ENCODE results near the gene IFIT5. TPM values are rescaled to one million over a fixed set of nuclear protein-coding genes. Genes with fewer than 3 reads are reported as not detected.

IFIT5 gene
- total and polyA plus RNA-seq, 2 experiments from 2014 or later, result 6.5 to 17.1 TPM

- WGBS (ENCODE audit: low lambda C conversion rate, missing lambda C conversion rate), result 80% methylated on average over 9 of the region's 9 CpGs
- H3K9me2 ChIP-seq (replicated peaks; ENCODE audit: insufficient read depth), result no peaks in the 10 kb centered on the region
- H3K4me2 ChIP-seq, result peak overlapping the region; percentile 27
- DNase-seq (ENCODE audit: low spot score), result peak; percentile 35
- peaks cover 21% of the 10 kb centered on the region for H3K4me1 ChIP-seq (ENCODE audit: insufficient read depth)
- no peaks in the 10 kb centered on the region for H3K36me3 ChIP-seq (replicated peaks; ENCODE audit: insufficient read depth, low read depth)
- no peaks in the 10 kb centered on the region for H3K27me3 ChIP-seq
- H3K79me2 ChIP-seq, result no peaks in the 10 kb centered on the region
- no peak overlapping the region for H2AFZ ChIP-seq
- peak overlapping the region; percentile 23 for H3K27ac ChIP-seq
- H3K9me3 ChIP-seq (ENCODE audit: low read depth), result no peaks in the 10 kb centered on the region
- no peak overlapping the region for H3K4me3 ChIP-seq
- no peaks in the 10 kb centered on the region for H4K20me1 ChIP-seq (ENCODE audit: insufficient read depth, poor library complexity, severe bottlenecking)
- TF ChIP-seq CTCF (IDR thresholded peaks at IDR 0.05; ENCODE audit: poor library complexity) (no peak), EZH2 (IDR thresholded peaks at IDR 0.05; ENCODE audit: borderline replicate concordance) (no peak), EZH2phosphoT487 (IDR thresholded peaks at IDR 0.05; ENCODE audit: low read depth, severe bottlenecking, unreplicated experiment) (no peak)
Measured at GRCh38 chr10:89468191-89468965, 54.0 kb downstream of the IFIT5 start.

- no peaks in the 10 kb centered on the region for H3K9me2 ChIP-seq (replicated peaks; ENCODE audit: insufficient read depth)
Measured at GRCh38 chr10:89469517-89469916, 55.1 kb downstream of the IFIT5 start.

More at GRCh38 chr10:89469517-89469916, 55.1 kb downstream of the IFIT5 start:
- Histone ChIP-seq H3K4me3 (no peak overlapping the region), H3K79me2 (no peaks in the 10 kb centered on the region), H3K27ac (no peak overlapping the region), H3K4me2 (no peak overlapping the region), H3K36me3 (replicated peaks; ENCODE audit: insufficient read depth, low read depth) (no peaks in the 10 kb centered on the region), H2AFZ (no peak overlapping the region), H3K4me1 (ENCODE audit: insufficient read depth) (peaks cover 22% of the 10 kb centered on the region), H3K9me3 (ENCODE audit: low read depth) (no peaks in the 10 kb centered on the region), H4K20me1 (ENCODE audit: insufficient read depth, poor library complexity, severe bottlenecking) (no peaks in the 10 kb centered on the region), H3K27me3 (no peaks in the 10 kb centered on the region)
- DNase-seq (ENCODE audit: low spot score), result no peak
- TF ChIP-seq EZH2 (IDR thresholded peaks at IDR 0.05; ENCODE audit: borderline replicate concordance) (no peak), CTCF (IDR thresholded peaks at IDR 0.05; ENCODE audit: poor library complexity) (no peak), EZH2phosphoT487 (IDR thresholded peaks at IDR 0.05; ENCODE audit: low read depth, severe bottlenecking, unreplicated experiment) (no peak)

Other genes with a start within 250 kb of the IFIT5 start
- gene CH25H, start 207.3 kb upstream of the IFIT5 start, total RNA-seq, result 3.9 and 8.8 TPM in 2 replicates
- gene CH25H, start 207.3 kb upstream of the IFIT5 start, polyA plus RNA-seq, result 3.8 and 5.7 TPM in 2 replicates
- 148 and 152 TPM in 2 replicates for gene LIPA, start 162.8 kb upstream of the IFIT5 start, total RNA-seq
- 128 and 144 TPM in 2 replicates for gene LIPA, start 162.8 kb upstream of the IFIT5 start, polyA plus RNA-seq
- gene IFIT2, start 112.5 kb upstream of the IFIT5 start, total RNA-seq, result 3.9 and 4.6 TPM in 2 replicates
- 2.4 and 2.9 TPM in 2 replicates for gene IFIT2, start 112.5 kb upstream of the IFIT5 start, polyA plus RNA-seq
- gene IFIT3, start 86.6 kb upstream of the IFIT5 start, total RNA-seq, result 10.5 and 10.8 TPM in 2 replicates
- gene IFIT3, start 86.6 kb upstream of the IFIT5 start, polyA plus RNA-seq, result 6.9 and 8.6 TPM in 2 replicates
- not detected in 2 replicates for gene IFIT1B, start 36.5 kb upstream of the IFIT5 start, total RNA-seq
- not detected in 2 replicates for gene IFIT1B, start 36.5 kb upstream of the IFIT5 start, polyA plus RNA-seq
- 14.7 and 15.1 TPM in 2 replicates for gene IFIT1, start 21.9 kb upstream of the IFIT5 start, total RNA-seq
- 5.6 and 8.2 TPM in 2 replicates for gene IFIT1, start 21.9 kb upstream of the IFIT5 start, polyA plus RNA-seq
- gene SLC16A12, start 121.0 kb downstream of the IFIT5 start, total RNA-seq, result 5.7 and 7.7 TPM in 2 replicates
- 2.4 and 5.9 TPM in 2 replicates for gene SLC16A12, start 121.0 kb downstream of the IFIT5 start, polyA plus RNA-seq
- 51.0 and 55.5 TPM in 2 replicates for gene PANK1, start 230.7 kb downstream of the IFIT5 start, total RNA-seq
- gene PANK1, start 230.7 kb downstream of the IFIT5 start, polyA plus RNA-seq, result 21.6 and 22.2 TPM in 2 replicates

Measured in hepatocyte (in vitro differentiated cells).